ENCODE measurements around the gene SAFB. TPM values are rescaled to one million over a fixed set of nuclear protein-coding genes. Genes with fewer than 3 reads are reported as not detected.
"Not testable (repeated sequence)": the region's sequence is repeated elsewhere in the genome, so short reads cannot be mapped to it uniquely, and the experiment has no call there.

The SAFB gene
- total and polyA plus RNA-seq, 12 donors: 42.8 to 72.5 (median 50.2) TPM

DNA sequence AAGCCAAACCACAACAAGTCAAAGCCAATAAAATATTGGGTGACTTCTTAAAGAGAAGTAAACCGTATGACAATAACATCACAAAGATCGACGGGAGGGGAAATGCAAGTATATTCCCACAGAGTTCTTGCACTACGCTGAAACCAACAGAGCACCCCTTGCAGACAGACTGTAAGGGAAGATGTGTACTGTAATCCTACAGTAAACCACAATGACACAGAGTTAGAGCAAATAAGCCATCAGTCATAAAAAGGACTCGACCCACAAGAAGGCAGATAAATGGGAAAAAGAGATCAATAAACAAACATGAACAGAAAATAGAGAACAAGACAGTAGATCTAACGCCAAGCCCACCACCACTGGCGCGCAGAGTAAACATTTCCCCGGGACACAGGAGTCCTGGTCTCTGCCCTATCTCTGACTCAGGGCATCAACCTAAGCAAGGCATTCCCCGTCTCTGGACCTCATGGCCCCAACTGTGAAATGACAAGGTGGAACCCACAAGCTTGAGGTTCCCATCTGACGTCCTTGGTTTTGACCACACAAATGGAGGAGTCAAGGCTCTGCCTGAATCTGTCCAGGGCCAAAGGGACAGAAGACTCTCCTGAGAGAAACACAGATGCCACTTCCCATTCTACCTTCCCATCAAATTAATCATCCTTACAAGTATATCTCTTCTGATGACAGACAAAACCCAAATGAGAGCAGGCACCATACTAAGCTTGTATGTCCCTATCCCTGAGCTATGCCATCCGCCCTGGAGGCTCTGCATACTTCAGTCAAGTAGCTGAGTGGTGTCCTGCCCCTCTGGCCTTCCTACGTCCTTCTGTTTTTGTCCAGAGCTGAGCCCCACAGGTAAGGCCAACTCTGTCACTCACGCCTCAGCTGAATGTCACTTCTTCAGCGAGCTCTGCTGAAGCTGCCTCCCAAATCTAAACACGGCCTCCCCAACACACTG, 15.3 kb upstream of the SAFB start:
- no peak overlapping the region for H3K27ac ChIP-seq
- peaks cover 0 to 10% (median 4%) of the 10 kb centered on the region in 9 donors for H3K4me1 ChIP-seq
- TF ChIP-seq, protein P1, sequence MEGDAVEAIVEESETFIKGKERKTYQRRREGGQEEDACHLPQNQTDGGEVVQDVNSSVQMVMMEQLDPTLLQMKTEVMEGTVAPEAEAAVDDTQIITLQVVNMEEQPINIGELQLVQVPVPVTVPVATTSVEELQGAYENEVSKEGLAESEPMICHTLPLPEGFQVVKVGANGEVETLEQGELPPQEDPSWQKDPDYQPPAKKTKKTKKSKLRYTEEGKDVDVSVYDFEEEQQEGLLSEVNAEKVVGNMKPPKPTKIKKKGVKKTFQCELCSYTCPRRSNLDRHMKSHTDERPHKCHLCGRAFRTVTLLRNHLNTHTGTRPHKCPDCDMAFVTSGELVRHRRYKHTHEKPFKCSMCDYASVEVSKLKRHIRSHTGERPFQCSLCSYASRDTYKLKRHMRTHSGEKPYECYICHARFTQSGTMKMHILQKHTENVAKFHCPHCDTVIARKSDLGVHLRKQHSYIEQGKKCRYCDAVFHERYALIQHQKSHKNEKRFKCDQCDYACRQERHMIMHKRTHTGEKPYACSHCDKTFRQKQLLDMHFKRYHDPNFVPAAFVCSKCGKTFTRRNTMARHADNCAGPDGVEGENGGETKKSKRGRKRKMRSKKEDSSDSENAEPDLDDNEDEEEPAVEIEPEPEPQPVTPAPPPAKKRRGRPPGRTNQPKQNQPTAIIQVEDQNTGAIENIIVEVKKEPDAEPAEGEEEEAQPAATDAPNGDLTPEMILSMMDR (IDR thresholded peaks at IDR 0.05): no peak
- intact Hi-C loops (cut with DNase I): no loop called here
- 82 to 90% methylated on average over 16 of the region's 16 CpGs for WGBS, 2 donors
- H3K36me3 ChIP-seq: peaks cover 3 to 94% (median 81%) of the 10 kb centered on the region in 9 donors
- DNase-seq (no peak), ATAC-seq (peak in 4 of 8 donors; percentile 29 to 62 (median 46))
- no peaks in the 10 kb centered on the region for H3K27me3 ChIP-seq
- no peak overlapping the region for H3K4me3 ChIP-seq
- no peaks in the 10 kb centered on the region for H3K9me3 ChIP-seq

DNA sequence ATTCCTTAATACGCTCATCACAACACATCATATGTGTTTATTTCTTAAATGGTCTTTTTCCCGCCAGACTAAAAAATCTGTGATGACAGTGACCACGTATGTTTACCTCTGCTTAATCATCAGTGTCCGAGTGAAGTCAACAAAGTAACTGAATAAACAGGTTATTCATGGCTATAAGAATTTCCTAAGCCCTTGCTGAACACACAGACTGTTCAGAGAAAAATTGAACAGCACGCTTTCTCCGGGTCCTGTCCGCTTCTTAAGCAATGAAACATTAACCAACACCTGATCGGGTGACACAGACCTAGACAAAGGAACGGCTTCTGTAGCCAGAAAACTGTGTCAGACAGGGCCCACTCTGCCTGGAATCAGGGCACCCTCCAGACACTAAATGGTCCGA, 14.6 kb upstream of the SAFB start:
- intact Hi-C loops (cut with DNase I): no loop called here
- ATAC-seq (no peak), DNase-seq (no peak)
- H3K4me1 ChIP-seq: peaks cover 0 to 17% (median 4%) of the 10 kb centered on the region in 9 donors
- H3K27ac ChIP-seq: no peak overlapping the region
- TF ChIP-seq, protein P1 (IDR thresholded peaks at IDR 0.05): no peak
- no peaks in the 10 kb centered on the region for H3K9me3 ChIP-seq
- H3K36me3 ChIP-seq: peaks cover 5 to 94% (median 80%) of the 10 kb centered on the region in 9 donors
- no peaks in the 10 kb centered on the region for H3K27me3 ChIP-seq
- no peak overlapping the region for H3K4me3 ChIP-seq
- WGBS, 2 donors: 92 to 96% methylated on average over 10 of the region's 10 CpGs

DNA sequence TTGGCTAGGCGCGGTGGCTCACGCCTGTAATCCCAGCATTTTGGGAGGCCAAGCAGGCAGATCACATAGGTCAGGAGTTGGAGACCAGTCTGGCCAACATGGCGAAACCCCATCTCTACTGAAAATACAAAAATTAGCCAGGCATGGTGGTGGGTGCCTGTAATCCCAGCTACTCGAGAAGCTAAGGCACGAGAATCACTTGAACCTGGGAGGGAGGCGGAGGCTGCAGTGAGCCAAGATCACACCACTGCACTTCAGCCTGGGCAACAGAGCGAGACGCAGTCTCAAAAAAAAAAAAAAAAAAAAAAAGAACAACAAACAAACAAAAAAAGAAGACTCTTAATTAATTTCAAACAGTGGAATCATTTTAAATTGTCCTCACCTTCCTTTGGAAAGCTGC, 14.1 kb upstream of the SAFB start:
- H3K9me3 ChIP-seq; H3K27me3 ChIP-seq; intact Hi-C loops (cut with DNase I); DNase-seq; ATAC-seq; H3K4me3 ChIP-seq; H3K27ac ChIP-seq: not testable (repeated sequence)
- WGBS, 2 donors: 95 to 96% methylated on average over 9 of the region's 9 CpGs
- Histone ChIP-seq H3K4me1 (peaks cover 0 to 18% (median 4%) of the 10 kb centered on the region in 9 donors), H3K36me3 (peaks cover 5 to 94% (median 80%) of the 10 kb centered on the region in 9 donors)

DNA sequence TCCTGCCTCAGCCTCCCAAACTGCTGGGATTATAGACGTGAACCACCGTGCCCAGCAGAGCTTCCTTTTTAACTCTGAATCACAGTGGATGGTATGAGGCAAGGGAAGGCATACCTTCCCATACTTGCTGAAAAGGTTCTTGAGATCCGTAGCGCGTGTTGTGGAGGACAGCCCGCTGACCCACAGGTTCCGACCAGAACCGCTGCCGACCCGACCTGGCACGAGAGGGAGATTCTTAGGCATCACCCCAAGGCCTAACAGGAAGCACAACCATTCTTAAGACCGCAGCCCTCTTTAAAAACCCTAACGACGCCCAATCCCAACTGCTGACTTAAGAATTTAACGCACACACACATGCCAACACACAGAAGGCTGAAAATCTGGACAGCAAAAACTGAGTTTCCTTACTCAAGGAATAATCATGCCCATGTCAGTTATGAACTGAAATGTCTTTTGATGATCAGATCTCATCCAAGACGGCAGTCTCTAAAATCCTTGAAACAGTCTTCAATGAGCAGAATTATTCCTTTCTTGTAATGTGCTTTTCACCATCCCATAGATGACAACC, 12.9 kb upstream of the SAFB start:
- DNase-seq (no peak), ATAC-seq (no peak)
- TF ChIP-seq, protein P1 (IDR thresholded peaks at IDR 0.05): no peak
- Histone ChIP-seq H3K9me3 (no peaks in the 10 kb centered on the region), H3K4me3 (no peak overlapping the region), H3K27ac (no peak overlapping the region), H3K36me3 (peaks cover 5 to 94% (median 83%) of the 10 kb centered on the region in 9 donors), H3K27me3 (no peaks in the 10 kb centered on the region), H3K4me1 (peaks cover 0 to 18% (median 4%) of the 10 kb centered on the region in 9 donors)
- WGBS, 2 donors: 96 to 97% methylated on average over 16 of the region's 16 CpGs
- intact Hi-C loops (cut with DNase I): no loop called here
